MV-4-11 (cell line): Measurements from ENCODE around the gene FLT3.
"Not testable (repeated sequence)": the region's sequence is repeated elsewhere in the genome, so short reads cannot be mapped to it uniquely, and the experiment has no call there.

Experiments
- DNase-seq: peaks from one replicate; lab custom pipeline; 2025; lab: John Stamatoyannopoulos, UW

Gene FLT3

GRCh38 chr13:28100150-28101121, at the start of gene FLT3:
Gene FLT3, minus strand, starts transcription at chr13:28100576. Its CDS starts 66 bp downstream, at chr13:28100510.
- DNase-seq, result peak; percentile 91

- no peak for DNase-seq
These were observed 47.1 kb upstream of the FLT3 start for GRCh38 chr13:28147495-28147894.

GRCh38 chr13:28145049-28145448, 44.7 kb upstream of the FLT3 start:
- DNase-seq, result no peak

GRCh38 chr13:28141542-28141941, 41.2 kb upstream of the FLT3 start:
- not testable (repeated sequence) for DNase-seq

- no peak for DNase-seq
These were observed 40.2 kb upstream of the FLT3 start for GRCh38 chr13:28140433-28141125.

GRCh38 chr13:28138756-28139470, 38.5 kb upstream of the FLT3 start:
- peak; percentile 96 for DNase-seq

- peak; percentile 87 for DNase-seq
These were observed 37.8 kb upstream of the FLT3 start, which contains the start of gene PAN3 for GRCh38 chr13:28138012-28138755. Gene PAN3, plus strand, starts transcription at chr13:28138545. Its CDS starts 113 bp downstream, at chr13:28138658.

GRCh38 chr13:28137596-28137995, 37.2 kb upstream of the FLT3 start:
- no peak for DNase-seq

- DNase-seq, result peak; percentile 36
These were observed 36.5 kb upstream of the FLT3 start for GRCh38 chr13:28136916-28137315.

GRCh38 chr13:28131646-28132045, 31.3 kb upstream of the FLT3 start:
- no peak for DNase-seq

- no peak for DNase-seq
These were observed 29.7 kb upstream of the FLT3 start for GRCh38 chr13:28129911-28130693.

GRCh38 chr13:28128926-28129325, 28.6 kb upstream of the FLT3 start:
- no peak for DNase-seq

- DNase-seq, result no peak
These were observed 27.7 kb upstream of the FLT3 start for GRCh38 chr13:28128030-28128429.

- DNase-seq, result no peak
These were observed 20.8 kb upstream of the FLT3 start for GRCh38 chr13:28121224-28121623.

GRCh38 chr13:28120317-28120716, 19.9 kb upstream of the FLT3 start:
- DNase-seq, result peak; percentile 29

- no peak for DNase-seq
These were observed 17.5 kb upstream of the FLT3 start for GRCh38 chr13:28117689-28118377.

GRCh38 chr13:28116736-28117135, 16.4 kb upstream of the FLT3 start:
- DNase-seq, result no peak

GRCh38 chr13:28110414-28110813, 10.0 kb upstream of the FLT3 start:
- DNase-seq, result no peak

GRCh38 chr13:28106976-28107375, 6.6 kb upstream of the FLT3 start:
- peak; percentile 49 for DNase-seq

- DNase-seq, result peak; percentile 91
These were observed 1.5 kb upstream of the FLT3 start for GRCh38 chr13:28101886-28102285.
